K562 (cell line): ENCODE measurements around the gene SOHLH2.

Experiments
- CTCF ChIP-seq, 3 experiments: IDR thresholded peaks in 2 of 3; conservative IDR thresholded peaks in 1 of 3; 2 replicates each; pipeline ENCODE4 v1.5.1; 2011 to 2012; ENCODE audit warnings: low read length in 3 of 3, mild to moderate bottlenecking in 3 of 3, control low read depth in 2 of 3, improper control_type of control experiment in 1 of 3, inconsistent platforms in 1 of 3, low read depth in 1 of 3, mixed read lengths in 1 of 3, moderate library complexity in 1 of 3; ENCODE audit not compliant: insufficient read depth in 2 of 3
- E2F8 ChIP-seq: fragments of 450-650 bp; IDR thresholded peaks from 2 replicates; pipeline ENCODE4 v1.7.1; 2018; ENCODE audit warnings: mild to moderate bottlenecking, low read depth; ENCODE audit not compliant: partially characterized antibody
- HDAC6 ChIP-seq: IDR thresholded peaks from 2 replicates; pipeline ENCODE4 v1.6.1; 2012; ENCODE audit warnings: low read depth, mild to moderate bottlenecking, control low read depth, inconsistent platforms, low read length, moderate library complexity
- KDM1A ChIP-seq, 2 experiments: fragments of 450-650 bp; IDR thresholded peaks; 2 replicates each; pipeline ENCODE4 v1.6.1; 2016; ENCODE audit warnings: mild to moderate bottlenecking in 2 of 2
- KHSRP ChIP-seq: fragments of 450-650 bp; IDR thresholded peaks from 2 replicates; pipeline ENCODE4 v1.6.1; 2017
- MLLT1 ChIP-seq, 2 experiments: fragments of 450-650 bp; IDR thresholded peaks; 2 replicates each; pipeline ENCODE4 v1.6.1; 2016
- NRF1 ChIP-seq, 2 experiments: fragments of 450-650 bp; IDR thresholded peaks in 1 of 2; conservative IDR thresholded peaks in 1 of 2; 2 replicates each; pipeline ENCODE4 v1.6.1; 2014; ENCODE audit warnings: mild to moderate bottlenecking in 2 of 2
- RBFOX2 ChIP-seq: fragments of 200-400 bp; formaldehyde crosslinking; IDR thresholded peaks from 2 replicates; pipeline ENCODE4 v1.6.1; 2017; ENCODE audit warnings: low read depth, mild to moderate bottlenecking, low read length, moderate library complexity
- RBM25 ChIP-seq: fragments of 200-400 bp; formaldehyde crosslinking; IDR thresholded peaks from 2 replicates; pipeline ENCODE4 v1.6.1; 2018; ENCODE audit warnings: low read length, low read depth, moderate library complexity; ENCODE audit not compliant: severe bottlenecking
- THRA ChIP-seq: fragments of 450-650 bp; IDR thresholded peaks from 2 replicates; pipeline ENCODE4 v1.6.1; 2017; ENCODE audit warnings: mild to moderate bottlenecking, moderate library complexity
- U2AF1 ChIP-seq: fragments of 200-400 bp; formaldehyde crosslinking; optimal IDR thresholded peaks from 2 replicates; pipeline ENCODE3; 2017; ENCODE audit warnings: mild to moderate bottlenecking, low read depth, low read length, moderate library complexity
- ZBTB43 ChIP-seq: sonication (generic); formaldehyde crosslinking; IDR thresholded peaks from 2 replicates; pipeline ENCODE4 v1.8.0; 2023; ENCODE audit warnings: mild to moderate bottlenecking, missing genetic modification reagents
- ZNF384 ChIP-seq: IDR thresholded peaks from 2 replicates; pipeline ENCODE4 v1.6.1; 2012; ENCODE audit warnings: low read depth, low read length, improper control_type of control experiment
- ZNF696 ChIP-seq: fragments of 250-450 bp; sonication (Bioruptor Pico); conservative IDR thresholded peaks from 2 replicates; pipeline ENCODE4 v1.4.0; 2020; ENCODE audit warnings: mild to moderate bottlenecking, moderate library complexity

GRCh38 chr13:36259361-36260137, 45.2 kb upstream of the SOHLH2 start:
- TF ChIP-seq U2AF1 (no peak), E2F8 (no peak), KHSRP (no peak), NRF1 (conservative IDR thresholded peaks at IDR 0.05 in 1 of 2, IDR thresholded peaks at IDR 0.05 in 1 of 2) (no peak), THRA (no peak), MLLT1 (IDR thresholded peaks at IDR 0.05) (no peak), RBFOX2 (no peak), KDM1A (IDR thresholded peaks at IDR 0.05) (no peak), RBM25 (no peak), ZBTB43 (CRISPR knock-in tag) (no peak), ZNF696 (CRISPR knock-in tag) (no peak), CTCF (IDR thresholded peaks at IDR 0.05 in 2 of 3, conservative IDR thresholded peaks at IDR 0.05 in 1 of 3; ENCODE audit: insufficient read depth in 2 of 3, low read depth in 1 of 3, low read length in 3 of 3) (no peak), HDAC6 (no peak), ZNF384 (no peak)
